ENCODE measurements around the gene SDR39U1.

DNA sequence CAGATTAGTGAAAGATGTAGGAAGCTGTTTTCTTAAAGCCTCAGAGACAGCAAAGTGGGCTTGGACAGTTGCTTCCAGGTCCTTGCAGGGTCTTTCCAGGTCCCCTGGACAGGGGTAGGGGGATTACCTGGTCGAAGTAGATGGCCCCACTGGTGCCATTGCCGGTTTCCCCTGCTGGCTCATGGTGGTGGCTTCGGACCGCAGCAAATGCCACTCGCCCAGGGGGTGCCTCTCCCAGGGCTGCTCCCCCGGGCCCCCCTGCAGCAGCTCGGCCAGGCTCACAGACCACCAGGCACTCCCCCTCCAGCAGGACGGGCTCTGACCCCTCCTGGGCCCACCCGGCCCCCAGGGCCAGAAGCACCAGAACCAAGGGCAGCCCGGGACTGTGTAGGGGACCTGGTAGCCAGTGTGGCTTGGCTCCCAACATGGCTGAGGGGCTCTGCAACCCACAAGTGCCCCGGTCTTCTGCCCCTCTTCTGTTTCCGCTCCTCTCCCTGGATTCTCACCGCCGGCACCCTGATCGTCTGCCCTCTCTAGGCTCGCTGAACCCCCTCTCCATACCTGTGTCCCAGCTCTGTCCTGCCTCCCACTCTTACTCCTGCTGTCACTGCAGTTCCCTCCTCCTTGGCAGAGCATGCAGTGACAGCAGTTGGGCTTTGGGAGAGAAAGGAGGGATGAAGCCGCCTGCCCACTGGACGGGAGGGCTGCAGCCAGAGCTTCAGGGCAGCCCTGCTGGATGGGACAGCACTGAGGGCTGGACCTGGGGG is 13.8 kb downstream of the SDR39U1 start:
- TF ChIP-seq, protein P1, sequence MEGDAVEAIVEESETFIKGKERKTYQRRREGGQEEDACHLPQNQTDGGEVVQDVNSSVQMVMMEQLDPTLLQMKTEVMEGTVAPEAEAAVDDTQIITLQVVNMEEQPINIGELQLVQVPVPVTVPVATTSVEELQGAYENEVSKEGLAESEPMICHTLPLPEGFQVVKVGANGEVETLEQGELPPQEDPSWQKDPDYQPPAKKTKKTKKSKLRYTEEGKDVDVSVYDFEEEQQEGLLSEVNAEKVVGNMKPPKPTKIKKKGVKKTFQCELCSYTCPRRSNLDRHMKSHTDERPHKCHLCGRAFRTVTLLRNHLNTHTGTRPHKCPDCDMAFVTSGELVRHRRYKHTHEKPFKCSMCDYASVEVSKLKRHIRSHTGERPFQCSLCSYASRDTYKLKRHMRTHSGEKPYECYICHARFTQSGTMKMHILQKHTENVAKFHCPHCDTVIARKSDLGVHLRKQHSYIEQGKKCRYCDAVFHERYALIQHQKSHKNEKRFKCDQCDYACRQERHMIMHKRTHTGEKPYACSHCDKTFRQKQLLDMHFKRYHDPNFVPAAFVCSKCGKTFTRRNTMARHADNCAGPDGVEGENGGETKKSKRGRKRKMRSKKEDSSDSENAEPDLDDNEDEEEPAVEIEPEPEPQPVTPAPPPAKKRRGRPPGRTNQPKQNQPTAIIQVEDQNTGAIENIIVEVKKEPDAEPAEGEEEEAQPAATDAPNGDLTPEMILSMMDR (IDR thresholded peaks at IDR 0.05 in 2 of 3, conservative IDR thresholded peaks at IDR 0.05 in 1 of 3; ENCODE audit: control insufficient read depth in 2 of 3, extremely low read depth in 1 of 3, insufficient read depth in 1 of 3, low read depth in 3 of 3, low read length in 3 of 3), result no peak
- TF ChIP-seq POLR2A (IDR thresholded peaks at IDR 0.05; ENCODE audit: low read depth, low read length), result no peak
- TF ChIP-seq, protein P2, sequence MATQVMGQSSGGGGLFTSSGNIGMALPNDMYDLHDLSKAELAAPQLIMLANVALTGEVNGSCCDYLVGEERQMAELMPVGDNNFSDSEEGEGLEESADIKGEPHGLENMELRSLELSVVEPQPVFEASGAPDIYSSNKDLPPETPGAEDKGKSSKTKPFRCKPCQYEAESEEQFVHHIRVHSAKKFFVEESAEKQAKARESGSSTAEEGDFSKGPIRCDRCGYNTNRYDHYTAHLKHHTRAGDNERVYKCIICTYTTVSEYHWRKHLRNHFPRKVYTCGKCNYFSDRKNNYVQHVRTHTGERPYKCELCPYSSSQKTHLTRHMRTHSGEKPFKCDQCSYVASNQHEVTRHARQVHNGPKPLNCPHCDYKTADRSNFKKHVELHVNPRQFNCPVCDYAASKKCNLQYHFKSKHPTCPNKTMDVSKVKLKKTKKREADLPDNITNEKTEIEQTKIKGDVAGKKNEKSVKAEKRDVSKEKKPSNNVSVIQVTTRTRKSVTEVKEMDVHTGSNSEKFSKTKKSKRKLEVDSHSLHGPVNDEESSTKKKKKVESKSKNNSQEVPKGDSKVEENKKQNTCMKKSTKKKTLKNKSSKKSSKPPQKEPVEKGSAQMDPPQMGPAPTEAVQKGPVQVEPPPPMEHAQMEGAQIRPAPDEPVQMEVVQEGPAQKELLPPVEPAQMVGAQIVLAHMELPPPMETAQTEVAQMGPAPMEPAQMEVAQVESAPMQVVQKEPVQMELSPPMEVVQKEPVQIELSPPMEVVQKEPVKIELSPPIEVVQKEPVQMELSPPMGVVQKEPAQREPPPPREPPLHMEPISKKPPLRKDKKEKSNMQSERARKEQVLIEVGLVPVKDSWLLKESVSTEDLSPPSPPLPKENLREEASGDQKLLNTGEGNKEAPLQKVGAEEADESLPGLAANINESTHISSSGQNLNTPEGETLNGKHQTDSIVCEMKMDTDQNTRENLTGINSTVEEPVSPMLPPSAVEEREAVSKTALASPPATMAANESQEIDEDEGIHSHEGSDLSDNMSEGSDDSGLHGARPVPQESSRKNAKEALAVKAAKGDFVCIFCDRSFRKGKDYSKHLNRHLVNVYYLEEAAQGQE (IDR thresholded peaks at IDR 0.05; ENCODE audit: low read depth, low read length), result no peak
- TF ChIP-seq ATF7 (IDR thresholded peaks at IDR 0.05; ENCODE audit: low read depth), result no peak
